ENCODE measurements around the gene HMOX1. TPM values are rescaled to one million over a fixed set of nuclear protein-coding genes. Genes with fewer than 3 reads are reported as not detected.

Gene HMOX1
- polyA plus RNA-seq, 1 donor from 2014 or later = not detected

DNA sequence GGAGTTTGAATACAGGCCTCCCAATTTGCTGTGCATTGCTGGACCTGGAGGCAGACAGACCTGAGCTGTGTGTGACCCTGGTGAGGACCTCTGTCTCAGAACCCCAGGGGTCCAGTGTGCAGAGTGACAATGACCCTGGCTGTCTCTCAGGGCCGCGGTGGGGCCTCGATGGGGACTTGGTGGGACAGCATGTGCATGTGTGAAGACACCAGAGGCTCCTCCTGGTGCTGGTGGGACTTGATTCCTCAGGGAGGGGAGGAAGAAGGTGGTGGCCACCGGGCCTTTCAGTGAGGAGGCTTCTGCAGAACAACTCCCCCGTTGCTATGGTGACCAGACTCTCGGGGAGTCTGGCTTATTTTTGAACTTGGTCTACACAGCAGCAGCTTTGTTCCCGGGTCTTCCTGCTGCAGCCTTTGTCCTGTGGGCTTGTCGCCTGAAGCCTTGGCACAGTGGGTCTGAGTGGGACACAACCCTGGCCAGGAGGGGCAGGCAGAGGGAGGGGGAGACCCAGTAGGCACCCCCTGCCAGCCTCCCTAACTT lies 54.4 kb downstream of the HMOX1 start:
- Histone ChIP-seq H3K36me3 (ENCODE audit: insufficient read depth, low read length) (no peaks in the 10 kb centered on the region), H3K9me2 (ENCODE audit: insufficient read depth, low read length) (no peaks in the 10 kb centered on the region), H3K9ac (ENCODE audit: low read length) (no peak overlapping the region), H3K79me2 (replicated peaks; ENCODE audit: insufficient read depth, low read length) (no peaks in the 10 kb centered on the region), H3K4me2 (ENCODE audit: low read length) (no peak overlapping the region), H3F3A (ENCODE audit: insufficient read depth, low read length, poor library complexity, severe bottlenecking) (no peaks in the 10 kb centered on the region), H3K9me3 (ENCODE audit: low read length) (peaks cover 5% of the 10 kb centered on the region), H2AFZ (ENCODE audit: low read depth, low read length) (no peak overlapping the region), H3K27ac (ENCODE audit: low read length) (no peak overlapping the region), H3K27me3 (ENCODE audit: insufficient read depth, low read depth, low read length) (no peaks in the 10 kb centered on the region), H3K4me3 (ENCODE audit: low read length) (no peak overlapping the region), H4K20me1 (ENCODE audit: insufficient read depth) (no peaks in the 10 kb centered on the region)
- TF ChIP-seq SMC3 (conservative IDR thresholded peaks at IDR 0.05; ENCODE audit: poor library complexity) (no peak), EZH2 (IDR thresholded peaks at IDR 0.05; ENCODE audit: borderline replicate concordance, insufficient read depth, low read length, poor library complexity, severe bottlenecking) (no peak), RAD21 (conservative IDR thresholded peaks at IDR 0.05) (no peak), MXI1 (conservative IDR thresholded peaks at IDR 0.05; ENCODE audit: poor library complexity, severe bottlenecking) (no peak), TAF1 (IDR thresholded peaks at IDR 0.05; ENCODE audit: low read depth) (no peak), POLR2AphosphoS5 (IDR thresholded peaks at IDR 0.05) (no peak), EP300 (conservative IDR thresholded peaks at IDR 0.05; ENCODE audit: poor library complexity, severe bottlenecking) (no peak)
- TF ChIP-seq, protein P1, sequence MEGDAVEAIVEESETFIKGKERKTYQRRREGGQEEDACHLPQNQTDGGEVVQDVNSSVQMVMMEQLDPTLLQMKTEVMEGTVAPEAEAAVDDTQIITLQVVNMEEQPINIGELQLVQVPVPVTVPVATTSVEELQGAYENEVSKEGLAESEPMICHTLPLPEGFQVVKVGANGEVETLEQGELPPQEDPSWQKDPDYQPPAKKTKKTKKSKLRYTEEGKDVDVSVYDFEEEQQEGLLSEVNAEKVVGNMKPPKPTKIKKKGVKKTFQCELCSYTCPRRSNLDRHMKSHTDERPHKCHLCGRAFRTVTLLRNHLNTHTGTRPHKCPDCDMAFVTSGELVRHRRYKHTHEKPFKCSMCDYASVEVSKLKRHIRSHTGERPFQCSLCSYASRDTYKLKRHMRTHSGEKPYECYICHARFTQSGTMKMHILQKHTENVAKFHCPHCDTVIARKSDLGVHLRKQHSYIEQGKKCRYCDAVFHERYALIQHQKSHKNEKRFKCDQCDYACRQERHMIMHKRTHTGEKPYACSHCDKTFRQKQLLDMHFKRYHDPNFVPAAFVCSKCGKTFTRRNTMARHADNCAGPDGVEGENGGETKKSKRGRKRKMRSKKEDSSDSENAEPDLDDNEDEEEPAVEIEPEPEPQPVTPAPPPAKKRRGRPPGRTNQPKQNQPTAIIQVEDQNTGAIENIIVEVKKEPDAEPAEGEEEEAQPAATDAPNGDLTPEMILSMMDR (IDR thresholded peaks at IDR 0.05; ENCODE audit: poor library complexity, severe bottlenecking) = no peak
- TF ChIP-seq, protein P2, sequence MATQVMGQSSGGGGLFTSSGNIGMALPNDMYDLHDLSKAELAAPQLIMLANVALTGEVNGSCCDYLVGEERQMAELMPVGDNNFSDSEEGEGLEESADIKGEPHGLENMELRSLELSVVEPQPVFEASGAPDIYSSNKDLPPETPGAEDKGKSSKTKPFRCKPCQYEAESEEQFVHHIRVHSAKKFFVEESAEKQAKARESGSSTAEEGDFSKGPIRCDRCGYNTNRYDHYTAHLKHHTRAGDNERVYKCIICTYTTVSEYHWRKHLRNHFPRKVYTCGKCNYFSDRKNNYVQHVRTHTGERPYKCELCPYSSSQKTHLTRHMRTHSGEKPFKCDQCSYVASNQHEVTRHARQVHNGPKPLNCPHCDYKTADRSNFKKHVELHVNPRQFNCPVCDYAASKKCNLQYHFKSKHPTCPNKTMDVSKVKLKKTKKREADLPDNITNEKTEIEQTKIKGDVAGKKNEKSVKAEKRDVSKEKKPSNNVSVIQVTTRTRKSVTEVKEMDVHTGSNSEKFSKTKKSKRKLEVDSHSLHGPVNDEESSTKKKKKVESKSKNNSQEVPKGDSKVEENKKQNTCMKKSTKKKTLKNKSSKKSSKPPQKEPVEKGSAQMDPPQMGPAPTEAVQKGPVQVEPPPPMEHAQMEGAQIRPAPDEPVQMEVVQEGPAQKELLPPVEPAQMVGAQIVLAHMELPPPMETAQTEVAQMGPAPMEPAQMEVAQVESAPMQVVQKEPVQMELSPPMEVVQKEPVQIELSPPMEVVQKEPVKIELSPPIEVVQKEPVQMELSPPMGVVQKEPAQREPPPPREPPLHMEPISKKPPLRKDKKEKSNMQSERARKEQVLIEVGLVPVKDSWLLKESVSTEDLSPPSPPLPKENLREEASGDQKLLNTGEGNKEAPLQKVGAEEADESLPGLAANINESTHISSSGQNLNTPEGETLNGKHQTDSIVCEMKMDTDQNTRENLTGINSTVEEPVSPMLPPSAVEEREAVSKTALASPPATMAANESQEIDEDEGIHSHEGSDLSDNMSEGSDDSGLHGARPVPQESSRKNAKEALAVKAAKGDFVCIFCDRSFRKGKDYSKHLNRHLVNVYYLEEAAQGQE (IDR thresholded peaks at IDR 0.05; ENCODE audit: borderline replicate concordance) = no peak

DNA sequence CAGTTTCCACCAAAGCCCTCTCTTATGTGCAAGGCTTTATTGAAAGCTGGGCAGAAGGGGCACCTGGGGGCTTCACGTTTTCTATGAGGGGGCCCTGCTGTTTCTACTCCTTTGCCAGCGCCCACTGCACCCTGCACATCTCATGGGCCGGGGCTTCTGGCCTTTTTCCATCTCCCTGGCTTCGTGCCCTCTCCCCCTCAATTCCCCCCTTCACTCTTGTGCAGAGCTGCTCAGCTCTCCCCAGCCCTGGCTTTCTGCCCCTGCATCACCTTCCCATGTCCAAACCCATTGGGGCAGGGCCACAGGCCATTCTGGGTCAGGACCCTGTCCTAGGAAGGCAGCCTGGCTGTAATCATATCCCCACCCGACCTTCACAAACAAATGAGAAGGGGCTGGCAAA lies 55.5 kb downstream of the HMOX1 start:
- no peak for TF ChIP-seq RAD21 (conservative IDR thresholded peaks at IDR 0.05)
- no peak for TF ChIP-seq POLR2AphosphoS5 (IDR thresholded peaks at IDR 0.05)
- TF ChIP-seq EP300 (conservative IDR thresholded peaks at IDR 0.05; ENCODE audit: poor library complexity, severe bottlenecking) = no peak
- TF ChIP-seq MXI1 (conservative IDR thresholded peaks at IDR 0.05; ENCODE audit: poor library complexity, severe bottlenecking) = no peak
- TF ChIP-seq, protein P1 (IDR thresholded peaks at IDR 0.05; ENCODE audit: poor library complexity, severe bottlenecking) = no peak
- TF ChIP-seq EZH2 (IDR thresholded peaks at IDR 0.05; ENCODE audit: borderline replicate concordance, insufficient read depth, low read length, poor library complexity, severe bottlenecking) = no peak
- no peak for TF ChIP-seq SMC3 (conservative IDR thresholded peaks at IDR 0.05; ENCODE audit: poor library complexity)
- TF ChIP-seq TAF1 (IDR thresholded peaks at IDR 0.05; ENCODE audit: low read depth) = no peak
- TF ChIP-seq, protein P2 (IDR thresholded peaks at IDR 0.05; ENCODE audit: borderline replicate concordance) = no peak
- Histone ChIP-seq H2AFZ (ENCODE audit: low read depth, low read length) (no peak overlapping the region), H3K27me3 (ENCODE audit: insufficient read depth, low read depth, low read length) (no peaks in the 10 kb centered on the region), H3K36me3 (ENCODE audit: insufficient read depth, low read length) (no peaks in the 10 kb centered on the region), H4K20me1 (ENCODE audit: insufficient read depth) (no peaks in the 10 kb centered on the region), H3K79me2 (replicated peaks; ENCODE audit: insufficient read depth, low read length) (no peaks in the 10 kb centered on the region), H3K4me3 (ENCODE audit: low read length) (no peak overlapping the region), H3K27ac (ENCODE audit: low read length) (no peak overlapping the region), H3F3A (ENCODE audit: insufficient read depth, low read length, poor library complexity, severe bottlenecking) (no peaks in the 10 kb centered on the region), H3K9ac (ENCODE audit: low read length) (no peak overlapping the region), H3K9me2 (ENCODE audit: insufficient read depth, low read length) (no peaks in the 10 kb centered on the region), H3K9me3 (ENCODE audit: low read length) (peaks cover 5% of the 10 kb centered on the region), H3K4me2 (ENCODE audit: low read length) (no peak overlapping the region)
